HT1080 (cell line): ENCODE data around the gene SLC25A22. TPM values are rescaled to one million over a fixed set of nuclear protein-coding genes. Genes with fewer than 3 reads are reported as not detected.
A peak's percentile ranks its signal among the peaks of the same experiment; 100 is the strongest.

Experiments
- DNase-seq: peaks from one replicate; pipeline ENCODE4 v3.0.0-alpha.2; 2015; ENCODE audit warnings: low read depth
- total RNA-seq: library from RNA; depleted of rRNA; stranded (reverse); fragments of >200 nt; shearing (Covaris generic); gene quantifications from 2 replicates; pipeline ENCODE4 v1.2.3, GENCODE V29; 2014

SLC25A22 gene
- total RNA-seq, 1 experiment from 2014 or later = 47.5 TPM

- peak; percentile 53 for DNase-seq
These were observed 23.0 kb downstream of the SLC25A22 start for GRCh38 chr11:774873-775592.

GRCh38 chr11:773830-774229 is 24.3 kb downstream of the SLC25A22 start:
- DNase-seq = no peak

- DNase-seq = no peak
These were observed 24.7 kb downstream of the SLC25A22 start for GRCh38 chr11:773425-773824.

- no peak for DNase-seq
These were observed 25.4 kb downstream of the SLC25A22 start for GRCh38 chr11:772429-773390.

GRCh38 chr11:771617-772204 is 26.4 kb downstream of the SLC25A22 start:
- no peak for DNase-seq

- DNase-seq = no peak
These were observed 27.2 kb downstream of the SLC25A22 start for GRCh38 chr11:770642-771616.

- no peak for DNase-seq
These were observed 28.0 kb downstream of the SLC25A22 start for GRCh38 chr11:769887-770641.

- DNase-seq = no peak
These were observed 30.8 kb downstream of the SLC25A22 start for GRCh38 chr11:767238-767637.

- DNase-seq = no peak
These were observed 31.2 kb downstream of the SLC25A22 start for GRCh38 chr11:766936-767210.

GRCh38 chr11:766106-766935 is 31.8 kb downstream of the SLC25A22 start:
- DNase-seq = no peak

- no peak for DNase-seq
These were observed 32.3 kb downstream of the SLC25A22 start for GRCh38 chr11:765802-766091.

- DNase-seq = peak; percentile 53
These were observed 32.9 kb downstream of the SLC25A22 start for GRCh38 chr11:765025-765801.

GRCh38 chr11:764322-765024 is 33.6 kb downstream of the SLC25A22 start:
- DNase-seq = no peak

GRCh38 chr11:763549-764321 is 34.3 kb downstream of the SLC25A22 start:
- DNase-seq = no peak

GRCh38 chr11:763073-763463 is 35.0 kb downstream of the SLC25A22 start:
- DNase-seq = no peak

GRCh38 chr11:762421-763072 is 35.5 kb downstream of the SLC25A22 start:
- DNase-seq = peak; percentile 75
